ENCODE data around the gene HPS1.

The HPS1 gene

DNA sequence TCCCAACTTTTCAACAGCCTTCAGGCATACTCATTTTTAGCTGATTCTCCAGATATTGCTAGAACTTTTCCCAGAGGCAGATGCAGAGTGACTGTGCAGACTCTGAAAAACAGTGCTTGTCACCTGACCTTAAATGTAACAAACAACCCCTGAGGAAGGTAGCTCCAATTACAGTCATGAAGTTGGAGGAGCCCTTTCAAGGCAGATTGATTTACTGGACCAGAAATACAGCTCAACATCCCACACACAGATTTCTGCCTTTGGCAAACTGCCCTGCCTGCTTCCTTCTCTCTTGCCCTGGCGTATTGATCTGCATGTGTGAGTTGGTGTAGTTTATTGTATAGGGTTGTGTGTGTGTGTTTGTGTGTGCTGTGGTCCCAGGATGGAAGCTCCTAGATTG, 70.2 kb downstream of the HPS1 start:
- Histone ChIP-seq H3K4me3 (ENCODE audit: low read depth, low read length) (no peak overlapping the region), H3K9me3 (ENCODE audit: control insufficient read depth, insufficient read depth, low read depth, low read length) (no peaks in the 10 kb centered on the region), H3K27ac (ENCODE audit: extremely low read depth, low read depth, low read length) (no peak overlapping the region), H3K36me3 (ENCODE audit: control insufficient read depth in 2 of 2, insufficient read depth in 1 of 2, low read length in 2 of 2) (no peaks in the 10 kb centered on the region), H3K4me1 (ENCODE audit: control insufficient read depth, insufficient read depth, low read length) (no peaks in the 10 kb centered on the region)
- CTCF ChIA-PET, result no interaction called here
- POLR2A ChIA-PET, result no interaction called here
- no peak for TF ChIP-seq ZNF658 (tag by site-specific recombination; IDR thresholded peaks at IDR 0.05)
- TF ChIP-seq, protein P1, sequence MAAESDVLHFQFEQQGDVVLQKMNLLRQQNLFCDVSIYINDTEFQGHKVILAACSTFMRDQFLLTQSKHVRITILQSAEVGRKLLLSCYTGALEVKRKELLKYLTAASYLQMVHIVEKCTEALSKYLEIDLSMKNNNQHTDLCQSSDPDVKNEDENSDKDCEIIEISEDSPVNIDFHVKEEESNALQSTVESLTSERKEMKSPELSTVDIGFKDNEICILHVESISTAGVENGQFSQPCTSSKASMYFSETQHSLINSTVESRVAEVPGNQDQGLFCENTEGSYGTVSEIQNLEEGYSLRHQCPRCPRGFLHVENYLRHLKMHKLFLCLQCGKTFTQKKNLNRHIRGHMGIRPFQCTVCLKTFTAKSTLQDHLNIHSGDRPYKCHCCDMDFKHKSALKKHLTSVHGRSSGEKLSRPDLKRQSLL (tag by site-specific recombination; IDR thresholded peaks at IDR 0.05), result no peak
- no peak for TF ChIP-seq ZNF777 (tag by site-specific recombination; IDR thresholded peaks at IDR 0.05; ENCODE audit: borderline replicate concordance)
- TF ChIP-seq, protein P2, sequence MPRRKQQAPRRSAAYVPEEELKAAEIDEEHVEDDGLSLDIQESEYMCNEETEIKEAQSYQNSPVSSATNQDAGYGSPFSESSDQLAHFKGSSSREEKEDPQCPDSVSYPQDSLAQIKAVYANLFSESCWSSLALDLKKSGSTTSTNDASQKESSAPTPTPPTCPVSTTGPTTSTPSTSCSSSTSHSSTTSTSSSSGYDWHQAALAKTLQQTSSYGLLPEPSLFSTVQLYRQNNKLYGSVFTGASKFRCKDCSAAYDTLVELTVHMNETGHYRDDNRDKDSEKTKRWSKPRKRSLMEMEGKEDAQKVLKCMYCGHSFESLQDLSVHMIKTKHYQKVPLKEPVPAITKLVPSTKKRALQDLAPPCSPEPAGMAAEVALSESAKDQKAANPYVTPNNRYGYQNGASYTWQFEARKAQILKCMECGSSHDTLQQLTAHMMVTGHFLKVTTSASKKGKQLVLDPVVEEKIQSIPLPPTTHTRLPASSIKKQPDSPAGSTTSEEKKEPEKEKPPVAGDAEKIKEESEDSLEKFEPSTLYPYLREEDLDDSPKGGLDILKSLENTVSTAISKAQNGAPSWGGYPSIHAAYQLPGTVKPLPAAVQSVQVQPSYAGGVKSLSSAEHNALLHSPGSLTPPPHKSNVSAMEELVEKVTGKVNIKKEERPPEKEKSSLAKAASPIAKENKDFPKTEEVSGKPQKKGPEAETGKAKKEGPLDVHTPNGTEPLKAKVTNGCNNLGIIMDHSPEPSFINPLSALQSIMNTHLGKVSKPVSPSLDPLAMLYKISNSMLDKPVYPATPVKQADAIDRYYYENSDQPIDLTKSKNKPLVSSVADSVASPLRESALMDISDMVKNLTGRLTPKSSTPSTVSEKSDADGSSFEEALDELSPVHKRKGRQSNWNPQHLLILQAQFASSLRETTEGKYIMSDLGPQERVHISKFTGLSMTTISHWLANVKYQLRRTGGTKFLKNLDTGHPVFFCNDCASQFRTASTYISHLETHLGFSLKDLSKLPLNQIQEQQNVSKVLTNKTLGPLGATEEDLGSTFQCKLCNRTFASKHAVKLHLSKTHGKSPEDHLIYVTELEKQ (tag by site-specific recombination; IDR thresholded peaks at IDR 0.05; ENCODE audit: borderline replicate concordance), result peak; percentile 22; the same call in 1 of the 2 replicates
- TF ChIP-seq PRDM1 (tag by site-specific recombination; IDR thresholded peaks at IDR 0.05), result no peak
- no peak for TF ChIP-seq ZNF157 (tag by site-specific recombination; IDR thresholded peaks at IDR 0.05)
- peak; percentile 39; the same call in 1 of the 2 replicates for TF ChIP-seq ZBTB20 (tag by site-specific recombination; IDR thresholded peaks at IDR 0.05)
- no peak for TF ChIP-seq ZNF514 (tag by site-specific recombination; IDR thresholded peaks at IDR 0.05)
- peak; percentile 42; the same call in 1 of the 2 replicates for TF ChIP-seq FEZF1 (tag by site-specific recombination; IDR thresholded peaks at IDR 0.05)
- no peak for TF ChIP-seq ZNF302 (tag by site-specific recombination; IDR thresholded peaks at IDR 0.05; ENCODE audit: low read depth)
- TF ChIP-seq ZNF23 (tag by site-specific recombination; IDR thresholded peaks at IDR 0.05; ENCODE audit: borderline replicate concordance), result no peak
- no peak for TF ChIP-seq ZFP3 (tag by site-specific recombination; IDR thresholded peaks at IDR 0.05; ENCODE audit: low read depth)
- TF ChIP-seq ZNF223 (tag by site-specific recombination; IDR thresholded peaks at IDR 0.05), result no peak
- no peak for TF ChIP-seq ZNF549 (tag by site-specific recombination; IDR thresholded peaks at IDR 0.05)
- TF ChIP-seq ZNF600 (tag by site-specific recombination; IDR thresholded peaks at IDR 0.05), result no peak
- no peak for TF ChIP-seq ZNF146 (tag by site-specific recombination; IDR thresholded peaks at IDR 0.05)
- TF ChIP-seq ZNF121 (tag by site-specific recombination; IDR thresholded peaks at IDR 0.05), result no peak
- peak; percentile 46; the same call in 1 of the 2 replicates for TF ChIP-seq EGR2 (tag by site-specific recombination; IDR thresholded peaks at IDR 0.05; ENCODE audit: low read depth)
- TF ChIP-seq ZFHX2 (tag by site-specific recombination; conservative IDR thresholded peaks at IDR 0.05), result peak; percentile 65
- TF ChIP-seq, protein P3, sequence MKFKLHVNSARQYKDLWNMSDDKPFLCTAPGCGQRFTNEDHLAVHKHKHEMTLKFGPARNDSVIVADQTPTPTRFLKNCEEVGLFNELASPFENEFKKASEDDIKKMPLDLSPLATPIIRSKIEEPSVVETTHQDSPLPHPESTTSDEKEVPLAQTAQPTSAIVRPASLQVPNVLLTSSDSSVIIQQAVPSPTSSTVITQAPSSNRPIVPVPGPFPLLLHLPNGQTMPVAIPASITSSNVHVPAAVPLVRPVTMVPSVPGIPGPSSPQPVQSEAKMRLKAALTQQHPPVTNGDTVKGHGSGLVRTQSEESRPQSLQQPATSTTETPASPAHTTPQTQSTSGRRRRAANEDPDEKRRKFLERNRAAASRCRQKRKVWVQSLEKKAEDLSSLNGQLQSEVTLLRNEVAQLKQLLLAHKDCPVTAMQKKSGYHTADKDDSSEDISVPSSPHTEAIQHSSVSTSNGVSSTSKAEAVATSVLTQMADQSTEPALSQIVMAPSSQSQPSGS (tag by site-specific recombination; IDR thresholded peaks at IDR 0.05; ENCODE audit: low read depth), result no peak
- TF ChIP-seq, protein P4, sequence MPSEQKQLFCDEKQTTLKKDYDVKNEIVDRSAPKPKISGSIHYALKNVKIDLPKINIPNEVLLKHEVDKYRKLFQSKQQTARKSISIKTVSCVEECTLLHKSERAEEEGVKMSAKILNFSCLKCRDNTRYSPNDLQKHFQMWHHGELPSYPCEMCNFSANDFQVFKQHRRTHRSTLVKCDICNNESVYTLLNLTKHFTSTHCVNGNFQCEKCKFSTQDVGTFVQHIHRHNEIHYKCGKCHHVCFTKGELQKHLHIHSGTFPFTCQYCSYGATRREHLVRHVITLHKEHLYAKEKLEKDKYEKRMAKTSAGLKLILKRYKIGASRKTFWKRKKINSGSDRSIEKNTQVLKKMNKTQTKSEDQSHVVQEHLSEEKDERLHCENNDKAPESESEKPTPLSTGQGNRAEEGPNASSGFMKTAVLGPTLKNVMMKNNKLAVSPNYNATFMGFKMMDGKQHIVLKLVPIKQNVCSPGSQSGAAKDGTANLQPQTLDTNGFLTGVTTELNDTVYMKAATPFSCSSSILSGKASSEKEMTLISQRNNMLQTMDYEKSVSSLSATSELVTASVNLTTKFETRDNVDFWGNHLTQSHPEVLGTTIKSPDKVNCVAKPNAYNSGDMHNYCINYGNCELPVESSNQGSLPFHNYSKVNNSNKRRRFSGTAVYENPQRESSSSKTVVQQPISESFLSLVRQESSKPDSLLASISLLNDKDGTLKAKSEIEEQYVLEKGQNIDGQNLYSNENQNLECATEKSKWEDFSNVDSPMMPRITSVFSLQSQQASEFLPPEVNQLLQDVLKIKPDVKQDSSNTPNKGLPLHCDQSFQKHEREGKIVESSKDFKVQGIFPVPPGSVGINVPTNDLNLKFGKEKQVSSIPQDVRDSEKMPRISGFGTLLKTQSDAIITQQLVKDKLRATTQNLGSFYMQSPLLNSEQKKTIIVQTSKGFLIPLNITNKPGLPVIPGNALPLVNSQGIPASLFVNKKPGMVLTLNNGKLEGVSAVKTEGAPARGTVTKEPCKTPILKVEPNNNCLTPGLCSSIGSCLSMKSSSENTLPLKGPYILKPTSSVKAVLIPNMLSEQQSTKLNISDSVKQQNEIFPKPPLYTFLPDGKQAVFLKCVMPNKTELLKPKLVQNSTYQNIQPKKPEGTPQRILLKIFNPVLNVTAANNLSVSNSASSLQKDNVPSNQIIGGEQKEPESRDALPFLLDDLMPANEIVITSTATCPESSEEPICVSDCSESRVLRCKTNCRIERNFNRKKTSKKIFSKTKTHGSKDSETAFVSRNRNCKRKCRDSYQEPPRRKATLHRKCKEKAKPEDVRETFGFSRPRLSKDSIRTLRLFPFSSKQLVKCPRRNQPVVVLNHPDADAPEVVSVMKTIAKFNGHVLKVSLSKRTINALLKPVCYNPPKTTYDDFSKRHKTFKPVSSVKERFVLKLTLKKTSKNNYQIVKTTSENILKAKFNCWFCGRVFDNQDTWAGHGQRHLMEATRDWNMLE (tag by site-specific recombination; conservative IDR thresholded peaks at IDR 0.05; ENCODE audit: low read depth), result no peak
- no peak for TF ChIP-seq ZNF140 (tag by site-specific recombination; IDR thresholded peaks at IDR 0.05)
- no peak for TF ChIP-seq ZNF404 (tag by site-specific recombination; IDR thresholded peaks at IDR 0.05)
- TF ChIP-seq TRIM28 (IDR thresholded peaks at IDR 0.05; ENCODE audit: borderline replicate concordance, low read length), result peak; percentile 61; the same call in 1 of the 2 replicates
- TF ChIP-seq, protein P5, sequence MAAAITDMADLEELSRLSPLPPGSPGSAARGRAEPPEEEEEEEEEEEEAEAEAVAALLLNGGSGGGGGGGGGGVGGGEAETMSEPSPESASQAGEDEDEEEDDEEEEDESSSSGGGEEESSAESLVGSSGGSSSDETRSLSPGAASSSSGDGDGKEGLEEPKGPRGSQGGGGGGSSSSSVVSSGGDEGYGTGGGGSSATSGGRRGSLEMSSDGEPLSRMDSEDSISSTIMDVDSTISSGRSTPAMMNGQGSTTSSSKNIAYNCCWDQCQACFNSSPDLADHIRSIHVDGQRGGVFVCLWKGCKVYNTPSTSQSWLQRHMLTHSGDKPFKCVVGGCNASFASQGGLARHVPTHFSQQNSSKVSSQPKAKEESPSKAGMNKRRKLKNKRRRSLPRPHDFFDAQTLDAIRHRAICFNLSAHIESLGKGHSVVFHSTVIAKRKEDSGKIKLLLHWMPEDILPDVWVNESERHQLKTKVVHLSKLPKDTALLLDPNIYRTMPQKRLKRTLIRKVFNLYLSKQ (tag by site-specific recombination; IDR thresholded peaks at IDR 0.05; ENCODE audit: borderline replicate concordance), result no peak
- TF ChIP-seq ZNF239 (tag by site-specific recombination; IDR thresholded peaks at IDR 0.05), result no peak
- TF ChIP-seq ZNF114 (tag by site-specific recombination; IDR thresholded peaks at IDR 0.05), result no peak

Measured in HEK293 (cell line).